ENCODE measurements around the gene MAP3K5. TPM values are rescaled to one million over a fixed set of nuclear protein-coding genes. Genes with fewer than 3 reads are reported as not detected.
"Not testable (repeated sequence)": the region's sequence is repeated elsewhere in the genome, so short reads cannot be mapped to it uniquely, and the experiment has no call there.

The MAP3K5 gene
- total RNA-seq, 1 donor from 2014 or later: 24.4 TPM

GRCh38 chr6:136774228-136775041 lies 17.8 kb downstream of the MAP3K5 start:
- DNase-seq (ENCODE audit: low spot score): no peak

GRCh38 chr6:136773473-136773796 lies 18.8 kb downstream of the MAP3K5 start:
- DNase-seq (ENCODE audit: low spot score): no peak

DNA sequence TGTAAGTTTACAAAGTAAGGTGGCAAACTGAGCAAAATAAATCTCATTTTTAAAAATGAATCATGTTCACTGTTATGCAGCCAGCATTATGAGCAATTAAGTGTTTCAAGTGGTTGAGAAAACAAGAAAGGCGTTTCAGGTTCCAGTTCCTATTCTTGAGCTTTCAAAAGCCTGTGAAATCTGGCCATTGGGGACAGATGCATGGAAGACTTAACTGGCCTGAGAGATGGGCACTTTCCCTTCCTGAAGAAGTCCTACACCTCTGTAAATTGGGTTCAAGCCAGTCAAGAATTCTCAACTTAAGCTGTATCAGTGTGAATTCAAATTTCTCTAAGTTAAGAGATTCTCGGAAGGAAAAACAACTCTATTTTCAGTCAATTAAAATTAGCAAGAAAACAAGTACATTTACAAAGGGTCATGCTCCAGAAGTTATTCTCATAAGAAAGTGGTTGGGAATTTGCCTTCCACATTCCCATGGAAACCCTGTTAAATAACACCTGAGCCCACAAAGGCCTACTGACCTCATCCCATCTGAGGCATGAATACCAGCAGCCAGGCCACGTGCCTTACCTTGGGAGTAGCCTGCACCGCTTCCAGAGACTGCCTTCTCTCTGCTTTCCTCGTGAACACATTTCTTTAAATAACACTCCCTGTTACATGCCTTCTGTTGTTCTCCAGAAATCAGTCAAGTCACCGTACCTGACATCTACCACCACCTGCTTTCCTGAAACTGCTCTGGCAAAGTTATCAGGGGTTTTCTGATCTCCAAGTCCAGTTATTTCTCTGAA lies 19.4 kb downstream of the MAP3K5 start:
- no peak for DNase-seq (ENCODE audit: low spot score)

DNA sequence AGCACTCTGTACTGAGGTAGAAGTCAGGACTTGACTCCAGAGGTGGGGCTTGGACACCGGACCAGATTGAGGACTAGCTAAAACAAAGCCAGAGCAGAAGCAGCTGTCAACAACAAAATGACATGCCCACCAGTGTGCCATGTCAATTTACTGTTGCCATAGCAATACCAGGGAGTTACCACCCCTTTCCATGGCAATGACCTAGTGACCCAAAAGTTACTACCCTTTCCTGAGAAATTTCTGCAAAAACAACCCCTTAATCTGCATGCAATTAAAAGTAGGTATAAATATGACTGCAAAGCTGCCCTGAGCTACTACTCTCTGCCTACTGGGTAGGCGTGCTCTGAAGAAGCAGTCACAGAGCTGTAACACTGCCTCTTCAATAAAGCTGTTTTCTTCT lies 21.0 kb downstream of the MAP3K5 start:
- DNase-seq (ENCODE audit: low spot score): no peak

DNA sequence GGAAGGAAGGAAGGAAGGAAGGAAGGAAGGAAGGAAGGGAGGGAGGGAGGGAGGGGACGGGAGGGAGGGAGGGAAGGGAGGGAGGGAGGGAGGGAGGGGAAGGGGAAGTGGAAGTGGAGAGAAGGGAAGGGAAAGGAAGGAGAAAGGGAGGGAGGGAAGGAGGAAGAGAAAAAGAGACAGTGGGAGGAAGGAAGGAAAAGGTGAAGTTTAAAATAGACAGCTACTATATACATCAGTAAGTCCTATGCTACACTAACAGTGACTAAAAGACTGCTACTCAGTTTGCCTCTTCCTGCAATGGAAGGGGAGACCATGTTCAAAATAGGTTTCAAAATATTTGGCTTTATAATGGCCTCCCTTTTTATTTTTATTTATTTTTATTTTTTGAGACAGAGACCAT lies 22.5 kb downstream of the MAP3K5 start:
- DNase-seq (ENCODE audit: low spot score): no peak

- no peak for DNase-seq (ENCODE audit: low spot score)
Measured at GRCh38 chr6:136769124-136769523, 23.2 kb downstream of the MAP3K5 start.

DNA sequence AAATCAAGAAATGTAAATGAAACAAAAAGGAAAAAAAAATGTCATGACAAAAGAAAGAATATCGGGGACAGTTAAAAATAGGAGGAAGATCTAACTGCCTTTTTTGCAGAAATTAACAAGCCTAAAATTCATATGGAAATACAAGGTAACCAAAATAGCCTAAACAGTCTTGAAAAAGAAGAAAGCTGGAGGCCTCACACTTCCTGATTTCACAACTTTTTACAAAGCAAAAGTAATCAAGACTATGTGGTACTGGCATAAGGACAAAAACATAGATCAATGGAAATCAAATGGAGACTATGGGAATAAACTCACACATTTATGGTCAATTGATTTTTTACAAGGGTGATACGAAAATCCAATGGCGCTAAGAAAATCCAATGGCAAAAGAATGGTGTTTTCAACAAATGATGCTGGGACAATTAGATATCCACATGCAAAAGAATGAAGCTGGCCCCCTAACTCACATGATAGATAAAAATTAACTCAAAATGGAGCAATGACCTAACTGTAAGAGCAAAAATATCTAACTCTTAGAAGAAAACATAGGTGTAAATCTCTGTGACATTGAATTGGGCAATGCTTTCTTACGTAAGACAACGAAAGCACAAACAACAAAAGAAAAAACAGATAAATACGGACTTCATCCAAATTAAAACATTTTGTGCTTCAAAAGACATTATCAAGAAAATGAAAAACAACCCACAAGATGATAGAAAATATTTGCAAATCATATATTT lies 24.5 kb downstream of the MAP3K5 start:
- DNase-seq (ENCODE audit: low spot score): no peak

- DNase-seq (ENCODE audit: low spot score): no peak
Measured at GRCh38 chr6:136767103-136767502, 25.2 kb downstream of the MAP3K5 start.

- DNase-seq (ENCODE audit: low spot score): no peak
Measured at GRCh38 chr6:136766274-136766673, 26.0 kb downstream of the MAP3K5 start.

DNA sequence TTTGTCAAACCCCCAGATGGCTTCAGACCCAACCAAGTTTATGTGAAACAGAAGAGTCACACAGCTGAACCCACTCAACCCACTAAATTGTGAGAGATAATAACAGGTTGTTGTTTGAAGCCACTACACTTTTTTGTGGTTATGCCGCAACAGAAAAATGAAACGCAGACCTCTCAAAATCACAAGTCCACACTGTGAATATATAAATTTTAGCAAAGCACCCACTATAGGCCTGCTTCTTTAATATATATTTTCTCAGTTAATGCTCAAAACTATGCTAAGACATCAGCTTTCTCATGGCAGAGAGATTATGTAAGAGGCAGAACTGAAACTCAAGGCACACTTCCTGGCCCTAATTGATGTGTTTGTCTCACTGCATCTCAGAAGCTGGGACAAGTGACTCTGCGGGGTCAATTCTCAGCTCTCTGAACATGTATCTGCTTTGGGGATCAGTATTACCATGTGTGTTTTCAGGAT lies 27.7 kb downstream of the MAP3K5 start:
- no peak for DNase-seq (ENCODE audit: low spot score)

DNA sequence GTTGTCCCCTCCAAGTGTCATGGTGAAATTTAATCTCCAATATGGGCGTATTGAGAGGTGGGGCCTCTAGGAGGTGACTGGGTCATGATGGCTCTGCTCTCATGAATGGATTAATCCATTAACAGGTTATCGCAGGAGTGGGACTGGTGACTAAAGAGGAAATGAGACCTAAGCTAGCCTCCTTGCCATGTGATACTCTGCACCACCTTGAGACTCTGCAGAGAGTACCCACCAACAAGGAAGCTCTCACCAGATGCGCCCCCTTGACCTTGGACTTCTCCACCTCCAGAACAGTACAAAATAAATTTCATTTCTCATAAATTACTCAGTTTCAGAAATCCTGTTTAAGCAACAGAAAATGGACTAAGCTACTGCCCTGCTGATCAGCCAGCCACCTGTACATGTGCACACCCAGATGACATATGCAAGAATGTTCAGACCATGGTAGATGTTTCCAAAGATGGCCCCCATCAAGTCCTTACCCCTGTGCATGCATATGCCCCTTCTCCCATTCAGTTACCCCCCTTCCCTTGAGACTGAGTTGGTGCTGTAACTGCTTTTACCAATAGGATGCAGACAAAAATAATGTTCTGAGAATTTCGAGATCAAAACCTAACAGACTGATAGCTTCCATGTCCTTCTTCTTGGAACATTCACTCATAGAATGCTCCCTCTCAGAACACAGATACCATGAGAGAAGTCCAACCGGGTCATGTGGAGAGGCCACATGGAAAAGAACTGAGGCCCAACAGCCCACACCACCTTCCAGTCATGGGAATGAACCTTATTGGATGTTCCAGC lies 28.4 kb downstream of the MAP3K5 start:
- DNase-seq (ENCODE audit: low spot score): no peak

GRCh38 chr6:136763255-136763654 lies 29.0 kb downstream of the MAP3K5 start:
- no peak for DNase-seq (ENCODE audit: low spot score)

- DNase-seq (ENCODE audit: low spot score): no peak
Measured at GRCh38 chr6:136762022-136762975, 30.0 kb downstream of the MAP3K5 start.

- no peak for DNase-seq (ENCODE audit: low spot score)
Measured at GRCh38 chr6:136761227-136761922, 30.9 kb downstream of the MAP3K5 start.

- DNase-seq (ENCODE audit: low spot score): not testable (repeated sequence)
Measured at GRCh38 chr6:136760781-136761180, 31.5 kb downstream of the MAP3K5 start.

GRCh38 chr6:136757150-136757549 lies 35.1 kb downstream of the MAP3K5 start:
- DNase-seq (ENCODE audit: low spot score): no peak

- DNase-seq (ENCODE audit: low spot score): no peak
Measured at GRCh38 chr6:136754820-136755219, 37.5 kb downstream of the MAP3K5 start.

DNA sequence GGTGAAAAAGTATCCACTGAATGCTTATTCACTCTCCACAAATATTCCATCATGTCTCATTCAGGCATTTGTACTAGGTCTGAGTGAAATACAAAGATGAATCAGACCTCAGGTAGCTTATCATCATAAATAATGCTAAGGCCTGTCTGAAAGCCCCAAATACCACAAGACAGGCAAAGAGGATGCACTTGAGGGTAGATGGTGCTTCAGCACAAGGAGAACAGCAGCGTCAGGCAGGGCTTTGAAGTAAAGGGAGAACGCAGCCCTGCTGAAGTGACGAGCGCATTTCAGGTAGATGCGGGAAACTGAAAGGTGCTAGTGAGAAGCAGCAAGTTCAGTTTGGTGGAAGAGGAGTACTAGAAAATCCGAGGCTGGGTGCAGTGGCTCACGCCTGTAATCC lies 38.7 kb downstream of the MAP3K5 start:
- no peak for DNase-seq (ENCODE audit: low spot score)

DNA sequence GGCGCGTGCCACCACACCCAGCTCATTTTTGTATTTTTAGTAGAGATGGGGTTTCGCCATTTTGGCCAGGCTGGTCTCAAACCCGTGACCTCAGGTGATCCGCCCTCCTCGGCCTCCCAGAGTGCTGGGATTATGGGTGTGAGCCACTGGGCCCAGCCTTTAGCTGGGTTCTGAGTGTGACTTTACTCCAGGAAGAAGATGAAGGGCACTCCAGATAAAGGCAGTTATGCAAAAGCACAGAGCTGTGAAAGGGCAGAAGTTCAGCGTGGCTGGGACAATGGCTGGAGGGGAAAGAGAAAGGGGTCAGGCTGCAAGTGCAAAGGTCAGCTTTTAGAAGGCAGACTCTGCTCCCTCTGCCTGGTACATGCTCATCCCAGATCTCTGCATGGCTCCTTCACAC lies 39.7 kb downstream of the MAP3K5 start:
- DNase-seq (ENCODE audit: low spot score): no peak

Measured in mesenteric fat pad (tissue), 1 donor.